GM19324 (cell line): ENCODE results near the gene ZNF24.
A peak's percentile ranks its signal among the peaks of the same experiment; 100 is the strongest.

ENCODE experiments used
- ATAC-seq: cut with Tn5 transposase; IDR thresholded peaks from one replicate; pipeline ENCODE4 v1.9.1; 2021; ENCODE audit warnings: mild to moderate bottlenecking, moderate library complexity; ENCODE audit not compliant: unreplicated experiment, low FRiP score

Gene ZNF24

DNA sequence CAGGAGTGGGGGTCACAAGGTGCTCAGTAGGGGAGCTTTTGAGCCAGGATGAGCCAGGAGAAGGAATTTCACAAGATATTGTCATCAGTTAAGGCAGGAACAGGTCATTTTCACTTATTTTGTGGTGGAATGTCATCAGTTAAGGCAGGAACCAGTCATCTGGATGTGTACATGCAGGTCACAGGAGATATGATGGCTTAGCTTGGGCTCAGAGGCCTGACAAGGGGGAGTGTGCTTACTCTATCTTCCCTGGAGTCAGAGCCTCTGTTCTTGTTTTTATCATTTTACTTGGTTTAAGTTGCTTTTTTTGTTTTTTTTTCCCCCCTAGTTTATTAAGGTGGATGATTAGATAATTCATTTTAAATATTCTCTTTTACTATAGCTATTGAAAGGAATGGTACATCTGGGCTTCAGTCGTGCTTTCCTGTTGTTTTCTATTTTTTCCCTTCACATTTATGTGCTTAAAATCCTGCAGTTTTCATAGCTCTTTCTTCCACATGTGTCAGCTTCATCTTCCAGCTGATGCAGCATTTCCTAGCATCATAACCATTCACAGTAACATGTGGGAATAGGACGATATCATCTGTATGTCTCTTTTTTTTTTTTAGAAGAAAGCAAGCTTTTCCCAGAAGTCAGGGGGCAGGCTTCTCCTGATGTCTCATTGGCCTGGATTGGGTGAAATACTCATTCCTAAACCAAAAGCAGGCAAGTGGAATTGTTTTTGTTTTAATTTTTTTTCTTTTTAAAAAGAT lies 17.5 kb upstream of the ZNF24 start:
- ATAC-seq = no peak

GRCh38 chr18:35355140-35355618 lies 11.0 kb upstream of the ZNF24 start:
- ATAC-seq = peak; percentile 85

GRCh38 chr18:35352778-35353177 lies 8.6 kb upstream of the ZNF24 start:
- ATAC-seq = no peak

- ATAC-seq = no peak
Measured at GRCh38 chr18:35352283-35352682, 8.1 kb upstream of the ZNF24 start.

- ATAC-seq = no peak
Measured at GRCh38 chr18:35348001-35348400, 3.8 kb upstream of the ZNF24 start.

DNA sequence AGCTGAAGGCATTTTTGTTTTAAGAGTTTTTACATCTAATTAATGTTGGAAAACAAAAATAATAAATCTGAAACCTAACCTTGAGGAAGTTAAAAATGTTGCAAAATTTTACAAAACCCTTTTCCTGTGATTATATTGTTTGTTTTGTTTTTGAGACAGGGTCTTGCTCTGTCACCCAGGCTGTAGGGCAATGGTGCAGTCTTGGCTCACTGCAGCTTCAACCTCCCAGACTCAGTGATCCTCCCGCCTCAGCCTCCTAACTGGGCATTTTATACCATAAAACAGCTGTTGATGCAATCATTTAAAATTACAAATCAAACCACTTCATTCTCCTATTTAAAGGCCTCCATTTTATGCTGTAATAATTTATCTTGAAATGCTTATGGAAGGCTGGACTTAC lies 1.7 kb upstream of the ZNF24 start:
- ATAC-seq = no peak

DNA sequence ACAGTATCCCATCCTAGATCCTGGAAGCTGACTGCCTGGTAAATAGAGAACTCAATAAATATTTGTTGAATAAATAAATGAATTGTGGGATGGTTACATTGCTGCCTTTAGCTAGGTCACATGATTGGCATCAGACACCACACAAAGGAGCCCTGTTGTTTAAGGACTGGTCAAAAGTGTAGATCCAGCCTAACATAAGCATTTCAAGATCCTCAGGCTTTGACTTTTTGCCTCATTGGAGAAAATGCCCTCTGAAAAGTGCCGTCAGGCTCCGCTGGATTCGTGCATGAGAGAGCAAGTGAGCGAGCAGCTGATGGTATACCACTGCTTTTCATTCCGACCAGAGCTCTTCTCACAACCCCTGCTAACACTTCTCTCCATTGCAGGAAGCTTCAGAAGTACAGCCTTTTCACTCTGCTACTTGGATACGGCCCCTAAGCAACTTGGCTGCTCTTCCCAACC lies 1.3 kb upstream of the ZNF24 start:
- ATAC-seq = no peak

- peak; percentile 9 for ATAC-seq
Measured at GRCh38 chr18:35344736-35345459, 678 bp upstream of the ZNF24 start.

- no peak for ATAC-seq
Measured at GRCh38 chr18:35343488-35343935, 708 bp downstream of the ZNF24 start.

- ATAC-seq = no peak
Measured at GRCh38 chr18:35337286-35337685, 6.9 kb downstream of the ZNF24 start.

- ATAC-seq = no peak
Measured at GRCh38 chr18:35335866-35336265, 8.4 kb downstream of the ZNF24 start.

DNA sequence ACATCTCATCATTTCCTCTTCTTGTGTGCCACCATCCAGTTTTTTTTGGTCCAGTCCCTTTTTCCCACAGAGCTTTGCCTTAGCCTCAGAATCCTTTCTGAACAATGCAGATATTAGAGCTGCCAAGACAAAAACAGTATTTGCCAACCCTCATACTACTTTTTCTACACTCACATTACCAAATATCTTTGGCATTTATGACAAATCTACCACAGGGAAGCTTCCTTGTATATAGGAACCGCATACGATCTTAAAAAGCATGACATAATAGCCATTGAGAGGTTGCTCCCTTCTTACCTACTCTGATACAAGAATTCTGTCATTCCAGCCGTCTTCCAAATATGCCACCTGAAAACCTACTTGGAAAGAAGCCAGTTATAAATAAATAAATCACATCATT lies 9.4 kb downstream of the ZNF24 start:
- ATAC-seq = no peak

DNA sequence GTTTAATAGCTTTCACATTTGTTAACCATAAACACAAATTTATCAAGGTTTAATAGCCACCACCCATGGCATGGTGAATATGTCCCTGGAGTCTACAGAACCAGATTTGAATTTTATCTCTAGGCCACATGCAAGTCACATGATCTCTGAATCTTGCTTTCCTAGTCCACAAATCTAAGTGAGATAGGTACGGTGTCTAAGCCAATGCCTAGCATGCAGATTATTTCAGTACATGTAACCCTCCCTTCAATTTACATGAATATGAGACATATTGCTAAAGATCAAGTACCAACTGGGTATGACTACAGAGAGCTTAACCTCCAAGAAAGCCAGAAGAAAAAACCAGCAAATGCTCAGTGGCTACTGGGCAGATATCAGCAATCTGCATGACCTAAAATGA lies 10.0 kb downstream of the ZNF24 start:
- no peak for ATAC-seq

DNA sequence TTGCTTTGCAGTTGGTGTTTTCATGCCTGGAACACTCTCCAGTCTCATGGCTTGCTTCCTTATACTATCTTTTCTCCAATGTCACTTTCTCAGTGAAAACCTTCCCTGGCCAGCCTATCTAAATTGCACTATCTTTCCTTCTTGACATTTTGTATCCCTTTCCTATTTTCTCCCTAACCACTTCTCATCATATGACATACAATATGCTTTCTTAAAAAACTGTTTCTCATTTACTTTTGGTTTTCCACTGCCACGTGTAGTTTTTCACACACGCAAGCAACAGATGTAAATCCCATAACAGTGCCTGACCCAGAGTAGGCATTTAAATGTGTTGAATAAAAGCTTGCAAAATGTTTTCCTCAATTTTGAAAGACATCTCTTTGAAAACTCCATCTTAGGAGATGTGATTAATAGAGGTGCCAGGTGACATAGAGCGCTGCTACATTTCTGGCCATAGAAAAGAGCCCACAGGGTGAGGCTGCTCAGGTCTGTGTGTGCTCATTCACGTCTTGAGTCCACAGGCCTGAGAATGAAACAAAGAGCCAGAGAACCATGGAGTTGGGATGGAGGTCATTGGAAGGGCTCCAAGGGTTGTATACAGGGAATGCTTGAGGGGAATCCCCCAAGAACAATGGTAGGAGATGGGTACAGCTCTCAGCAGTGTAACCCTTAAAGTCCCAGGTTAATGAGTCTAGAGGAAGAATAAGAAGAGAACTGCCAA lies 12.7 kb downstream of the ZNF24 start:
- no peak for ATAC-seq

- ATAC-seq = no peak
Measured at GRCh38 chr18:35328868-35329267, 15.4 kb downstream of the ZNF24 start.

DNA sequence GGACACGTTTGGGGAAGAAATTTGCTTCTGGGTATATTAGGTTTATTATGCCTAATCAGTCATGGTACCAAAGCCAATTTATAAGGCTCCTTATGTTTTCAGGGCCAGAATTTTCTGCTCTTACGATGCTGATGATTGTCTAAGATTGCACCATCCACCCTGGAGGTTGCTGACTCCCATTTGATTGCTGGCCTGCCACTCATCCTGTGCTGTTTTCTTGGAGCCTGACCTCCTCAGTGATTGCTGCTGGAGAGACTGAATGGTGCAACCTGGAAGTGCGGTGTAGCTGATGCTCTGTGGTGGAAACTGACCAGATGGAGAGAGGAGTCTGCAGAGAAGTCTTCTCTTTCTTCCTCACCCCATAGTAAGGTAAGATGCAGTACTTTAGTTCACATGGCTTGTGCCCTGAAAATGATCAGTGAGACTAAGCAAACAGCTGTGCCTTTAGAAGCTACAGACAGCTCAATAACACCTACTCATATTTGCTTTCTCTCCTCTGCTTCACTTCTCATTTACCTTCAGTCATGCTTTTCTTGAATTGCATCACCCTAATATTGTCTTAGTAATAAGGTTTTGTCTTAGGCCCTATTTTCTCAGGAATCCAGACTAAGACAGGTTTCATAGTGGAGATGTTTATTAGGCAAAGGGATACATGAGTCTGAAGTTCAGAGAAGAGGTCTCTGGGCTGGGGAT lies 17.4 kb downstream of the ZNF24 start:
- no peak for ATAC-seq

DNA sequence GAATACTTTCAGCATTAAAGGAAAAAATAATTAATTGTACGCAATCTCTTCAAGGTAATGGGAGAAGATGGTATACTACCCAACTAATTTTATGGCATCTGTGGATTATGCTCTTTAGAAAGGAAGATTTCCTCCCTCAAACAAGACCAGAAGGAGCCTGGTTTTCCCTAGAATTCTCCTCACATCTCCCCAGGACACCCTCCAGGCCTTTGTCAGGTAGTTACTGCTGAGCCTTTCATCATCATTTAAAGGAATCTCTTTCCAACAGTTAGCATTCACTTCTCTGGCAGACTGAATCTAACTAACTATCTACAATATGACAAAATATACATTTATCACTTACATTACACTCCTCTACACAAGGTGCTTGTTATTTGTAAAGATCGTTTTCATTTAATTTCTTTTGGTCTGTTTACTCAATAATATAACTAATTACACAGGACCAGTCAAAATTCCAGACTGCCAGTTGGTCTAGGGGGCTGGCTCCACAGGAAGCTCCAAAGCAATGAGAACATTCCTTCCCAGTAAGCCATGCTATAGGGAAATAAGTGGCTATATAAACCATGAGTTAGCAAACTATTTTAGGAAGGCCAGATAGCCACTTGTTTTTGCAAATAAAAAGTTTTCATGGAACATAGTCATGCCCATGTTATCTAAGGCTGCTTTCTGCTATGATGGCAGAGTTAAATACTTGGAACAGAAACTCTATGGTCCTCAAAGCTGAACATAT lies 19.1 kb downstream of the ZNF24 start:
- no peak for ATAC-seq

- ATAC-seq = no peak
Measured at GRCh38 chr18:35322486-35323458, 21.4 kb downstream of the ZNF24 start.

- no peak for ATAC-seq
Measured at GRCh38 chr18:35311496-35311895, 32.7 kb downstream of the ZNF24 start.
